Smooth muscle cell (in vitro differentiated cells): ENCODE results near the gene OBSCN. TPM values are rescaled to one million over a fixed set of nuclear protein-coding genes. Genes with fewer than 3 reads are reported as not detected.

Experiments
- DNase-seq: peaks from one replicate; lab custom pipeline; 2025; ENCODE audit not compliant: unreplicated experiment; lab: John Stamatoyannopoulos, UW
- H2AFZ ChIP-seq: fragments of 200-600 bp; sonication (generic); 2 replicates; pipeline ENCODE4 v1.6.0; 2016; ENCODE audit warnings: antibody characterized with exemption, low read depth, mild to moderate bottlenecking
- H3F3A ChIP-seq: fragments of 200-600 bp; sonication (generic); 2 replicates; pipeline ENCODE4 v1.6.0; 2017; ENCODE audit warnings: antibody characterized with exemption, low read depth
- H3K27ac ChIP-seq: fragments of 200-600 bp; sonication (generic); 2 replicates; pipeline ENCODE4 v1.5.1; 2016; ENCODE audit warnings: low read depth, mild to moderate bottlenecking
- H3K27me3 ChIP-seq: fragments of 200-600 bp; sonication (generic); 2 replicates; pipeline ENCODE4 v1.6.1; 2016; ENCODE audit warnings: low read depth, mild to moderate bottlenecking
- H3K36me3 ChIP-seq: fragments of 200-600 bp; sonication (generic); 2 replicates; pipeline ENCODE4 v1.5.1; 2016; ENCODE audit warnings: low read depth
- H3K4me1 ChIP-seq: fragments of 200-600 bp; sonication (generic); 2 replicates; pipeline ENCODE4 v1.5.1; 2016; ENCODE audit warnings: low read depth
- H3K4me2 ChIP-seq: fragments of 200-600 bp; sonication (generic); 2 replicates; pipeline ENCODE4 v1.6.0; 2016; ENCODE audit warnings: mild to moderate bottlenecking
- H3K4me3 ChIP-seq: fragments of 200-600 bp; sonication (generic); 2 replicates; pipeline ENCODE4 v1.5.1; 2016; ENCODE audit warnings: mild to moderate bottlenecking
- H3K79me2 ChIP-seq: fragments of 200-600 bp; sonication (generic); 2 replicates; pipeline ENCODE4 v1.6.0; 2016; ENCODE audit warnings: low read depth, mild to moderate bottlenecking
- H3K9ac ChIP-seq: fragments of 200-600 bp; sonication (generic); 2 replicates; pipeline ENCODE4 v1.6.0; 2016; ENCODE audit warnings: low read depth
- H3K9me3 ChIP-seq: fragments of 200-600 bp; sonication (generic); replicated peaks from 2 replicates; pipeline ENCODE4 v1.5.1; 2016; ENCODE audit warnings: low read depth
- H4K20me1 ChIP-seq: fragments of 200-600 bp; sonication (generic); 2 replicates; pipeline ENCODE4 v1.6.0; 2016; ENCODE audit warnings: low read depth
- CTCF ChIP-seq: fragments of 200-600 bp; sonication (generic); IDR thresholded peaks from 2 replicates; pipeline ENCODE4 v1.5.1; 2017; ENCODE audit warnings: borderline replicate concordance, mild to moderate bottlenecking, antibody characterized with exemption; ENCODE audit not compliant: insufficient read depth, poor library complexity, severe bottlenecking
- WGBS: methylation state at CpG from one replicate; pipeline ENCODE4 v1.1.7; 2016; ENCODE audit warnings: low lambda C conversion rate; 5-methylcytosine and 5-hydroxymethylcytosine counted together
- polyA plus RNA-seq: library from polyadenylated mRNA; unstranded; fragments of >200 nt; fragmentation: Nextera tagmentation; extraction: Ambion mirVana; gene quantifications from 2 replicates; pipeline ENCODE4 v1.2.1, GENCODE V29; 2016
- total RNA-seq: library from RNA; depleted of rRNA; stranded (reverse); fragments of >200 nt; gene quantifications from 2 replicates; pipeline ENCODE4 v1.2.3, GENCODE V29; 2014

Gene OBSCN
- total and polyA plus RNA-seq, 2 experiments from 2014 or later, result 3.8 to 10.6 TPM

GRCh38 chr1:228279011-228279721 is 71.3 kb downstream of the OBSCN start:
- no peaks in the 10 kb centered on the region for H3F3A ChIP-seq
- no peaks in the 10 kb centered on the region for H3K79me2 ChIP-seq
- no peak overlapping the region for H3K27ac ChIP-seq
- H3K4me1 ChIP-seq, result no peaks in the 10 kb centered on the region
- DNase-seq, result no peak
- H3K9me3 ChIP-seq, result no peaks in the 10 kb centered on the region
- H3K4me2 ChIP-seq, result no peak overlapping the region
- no peaks in the 10 kb centered on the region for H3K36me3 ChIP-seq
- no peak for TF ChIP-seq CTCF
- no peaks in the 10 kb centered on the region for H4K20me1 ChIP-seq
- no peak overlapping the region for H3K4me3 ChIP-seq
- H2AFZ ChIP-seq, result no peak overlapping the region
- no peak overlapping the region for H3K9ac ChIP-seq
- H3K27me3 ChIP-seq, result no peaks in the 10 kb centered on the region
- 97% methylated on average over 23 of the region's 27 CpGs for whole genome bisulfite sequencing

- no peaks in the 10 kb centered on the region for H3K79me2 ChIP-seq
- no peaks in the 10 kb centered on the region for H3K4me1 ChIP-seq
- no peak overlapping the region for H3K4me2 ChIP-seq
- no peak for TF ChIP-seq CTCF
- H3K36me3 ChIP-seq, result no peaks in the 10 kb centered on the region
- no peak overlapping the region for H3K4me3 ChIP-seq
- no peaks in the 10 kb centered on the region for H3K9me3 ChIP-seq
- no peak for DNase-seq
- H3K9ac ChIP-seq, result no peak overlapping the region
- H3K27me3 ChIP-seq, result no peaks in the 10 kb centered on the region
- H3K27ac ChIP-seq, result no peak overlapping the region
- WGBS, result 95% methylated on average over 12 of the region's 12 CpGs
- H3F3A ChIP-seq, result no peaks in the 10 kb centered on the region
- H4K20me1 ChIP-seq, result no peaks in the 10 kb centered on the region
- H2AFZ ChIP-seq, result no peak overlapping the region
These were observed 71.9 kb downstream of the OBSCN start for GRCh38 chr1:228279722-228280105.

- H3K4me3 ChIP-seq, result no peak overlapping the region
- 95% methylated on average over 48 of the region's 48 CpGs for WGBS
- no peaks in the 10 kb centered on the region for H3K36me3 ChIP-seq
- H3K27me3 ChIP-seq, result no peaks in the 10 kb centered on the region
- H3F3A ChIP-seq, result no peaks in the 10 kb centered on the region
- H4K20me1 ChIP-seq, result no peaks in the 10 kb centered on the region
- no peak overlapping the region for H2AFZ ChIP-seq
- H3K79me2 ChIP-seq, result no peaks in the 10 kb centered on the region
- H3K27ac ChIP-seq, result no peak overlapping the region
- H3K4me1 ChIP-seq, result no peaks in the 10 kb centered on the region
- no peak for DNase-seq
- H3K4me2 ChIP-seq, result no peak overlapping the region
- H3K9ac ChIP-seq, result no peak overlapping the region
- H3K9me3 ChIP-seq, result no peaks in the 10 kb centered on the region
- TF ChIP-seq CTCF, result no peak
These were observed 72.5 kb downstream of the OBSCN start for GRCh38 chr1:228280106-228280901.
